Neuron (in vitro differentiated cells): Measurements from ENCODE around the gene TBC1D3L.
"Not testable (repeated sequence)": the region's sequence is repeated elsewhere in the genome, so short reads cannot be mapped to it uniquely, and the experiment has no call there.

Source experiments
- H2AFZ ChIP-seq: one replicate; pipeline ENCODE4 v1.6.1; 2013; ENCODE audit warnings: low read depth, mild to moderate bottlenecking, inconsistent platforms, low read length, moderate library complexity
- H3K27me3 ChIP-seq: one replicate; pipeline ENCODE4 v1.6.1; 2013; ENCODE audit warnings: low read length; ENCODE audit not compliant: insufficient read depth
- H3K36me3 ChIP-seq: one replicate; pipeline ENCODE4 v1.6.1; 2013; ENCODE audit warnings: low read length; ENCODE audit not compliant: insufficient read depth
- H3K4me1 ChIP-seq: one replicate; pipeline ENCODE4 v1.6.1; 2013; ENCODE audit warnings: low read length; ENCODE audit not compliant: insufficient read depth
- H3K4me3 ChIP-seq: 2 replicates; pipeline ENCODE4 v1.5.1; 2013; ENCODE audit warnings: mild to moderate bottlenecking, low read length, moderate library complexity
- H3K9me3 ChIP-seq: one replicate; pipeline ENCODE4 v1.6.1; 2013; ENCODE audit warnings: low read length

The TBC1D3L gene

GRCh38 chr17:37988960-37989359 lies at the start of gene TBC1D3L:
Gene TBC1D3L (minus strand): TSS chr17:37989060. CDS start chr17:37987520, 1,540 bp downstream.
- H3K9me3 ChIP-seq, H3K4me1 ChIP-seq, H3K27me3 ChIP-seq, H3K4me3 ChIP-seq, H2AFZ ChIP-seq, H3K36me3 ChIP-seq: not testable (repeated sequence)

- not testable (repeated sequence) for H3K9me3 ChIP-seq, H2AFZ ChIP-seq, H3K4me1 ChIP-seq, H3K4me3 ChIP-seq, H3K36me3 ChIP-seq, H3K27me3 ChIP-seq
These were observed 14.8 kb upstream of the TBC1D3L start, which contains the start of gene TBC1D3D for GRCh38 chr17:38003676-38004075. Gene TBC1D3D (plus strand): TSS chr17:38003976. CDS start chr17:38005561, 1,585 bp downstream.
